NCI-H2196 (cell line): Measurements from ENCODE around the gene MYO5C.

Experiments used
- DNase-seq: peaks from one replicate; lab custom pipeline; 2025; ENCODE audit not compliant: unreplicated experiment; lab: John Stamatoyannopoulos, UW

The MYO5C gene, protein sequence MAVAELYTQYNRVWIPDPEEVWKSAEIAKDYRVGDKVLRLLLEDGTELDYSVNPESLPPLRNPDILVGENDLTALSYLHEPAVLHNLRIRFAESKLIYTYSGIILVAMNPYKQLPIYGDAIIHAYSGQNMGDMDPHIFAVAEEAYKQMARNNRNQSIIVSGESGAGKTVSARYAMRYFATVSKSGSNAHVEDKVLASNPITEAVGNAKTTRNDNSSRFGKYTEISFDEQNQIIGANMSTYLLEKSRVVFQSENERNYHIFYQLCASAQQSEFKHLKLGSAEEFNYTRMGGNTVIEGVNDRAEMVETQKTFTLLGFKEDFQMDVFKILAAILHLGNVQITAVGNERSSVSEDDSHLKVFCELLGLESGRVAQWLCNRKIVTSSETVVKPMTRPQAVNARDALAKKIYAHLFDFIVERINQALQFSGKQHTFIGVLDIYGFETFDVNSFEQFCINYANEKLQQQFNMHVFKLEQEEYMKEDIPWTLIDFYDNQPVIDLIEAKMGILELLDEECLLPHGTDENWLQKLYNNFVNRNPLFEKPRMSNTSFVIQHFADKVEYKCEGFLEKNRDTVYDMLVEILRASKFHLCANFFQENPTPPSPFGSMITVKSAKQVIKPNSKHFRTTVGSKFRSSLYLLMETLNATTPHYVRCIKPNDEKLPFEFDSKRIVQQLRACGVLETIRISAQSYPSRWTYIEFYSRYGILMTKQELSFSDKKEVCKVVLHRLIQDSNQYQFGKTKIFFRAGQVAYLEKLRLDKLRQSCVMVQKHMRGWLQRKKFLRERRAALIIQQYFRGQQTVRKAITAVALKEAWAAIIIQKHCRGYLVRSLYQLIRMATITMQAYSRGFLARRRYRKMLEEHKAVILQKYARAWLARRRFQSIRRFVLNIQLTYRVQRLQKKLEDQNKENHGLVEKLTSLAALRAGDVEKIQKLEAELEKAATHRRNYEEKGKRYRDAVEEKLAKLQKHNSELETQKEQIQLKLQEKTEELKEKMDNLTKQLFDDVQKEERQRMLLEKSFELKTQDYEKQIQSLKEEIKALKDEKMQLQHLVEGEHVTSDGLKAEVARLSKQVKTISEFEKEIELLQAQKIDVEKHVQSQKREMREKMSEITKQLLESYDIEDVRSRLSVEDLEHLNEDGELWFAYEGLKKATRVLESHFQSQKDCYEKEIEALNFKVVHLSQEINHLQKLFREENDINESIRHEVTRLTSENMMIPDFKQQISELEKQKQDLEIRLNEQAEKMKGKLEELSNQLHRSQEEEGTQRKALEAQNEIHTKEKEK (N-terminal part only)

DNA sequence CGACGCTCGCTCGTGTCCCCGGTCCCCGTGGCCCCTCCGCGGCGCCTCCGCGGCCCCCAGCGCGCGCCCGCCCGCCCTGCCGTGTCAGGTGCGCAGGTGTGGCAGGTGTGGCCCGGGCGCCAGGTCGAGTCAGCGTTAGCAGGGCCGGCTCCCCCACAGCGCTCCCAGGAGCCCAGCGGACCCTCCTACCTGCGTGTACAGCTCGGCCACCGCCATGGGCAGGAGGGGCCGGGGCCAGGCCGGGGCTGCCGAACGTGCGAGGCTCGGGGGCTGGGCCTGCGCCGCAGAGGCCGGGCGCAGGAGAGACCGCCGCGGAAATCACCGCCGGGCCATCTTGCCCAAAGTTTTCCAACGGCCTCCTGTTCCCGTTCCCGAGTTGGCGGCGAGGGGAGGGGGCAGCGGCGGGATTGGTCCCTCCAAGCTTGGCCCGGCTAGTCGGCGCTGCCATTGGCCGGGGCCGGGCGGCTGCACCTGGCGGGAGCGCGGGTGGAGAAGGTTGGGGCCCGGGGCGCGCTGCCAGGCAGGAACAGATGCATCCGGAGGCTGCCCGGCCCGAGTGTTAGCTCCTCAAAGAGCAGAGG, at the start of gene MYO5C:
Gene MYO5C, minus strand, starts transcription at position 384 of the 581 bp plus-strand sequence. Its CDS starts 168 bp downstream, at position 216.
- DNase-seq, result peak; percentile 75

DNA sequence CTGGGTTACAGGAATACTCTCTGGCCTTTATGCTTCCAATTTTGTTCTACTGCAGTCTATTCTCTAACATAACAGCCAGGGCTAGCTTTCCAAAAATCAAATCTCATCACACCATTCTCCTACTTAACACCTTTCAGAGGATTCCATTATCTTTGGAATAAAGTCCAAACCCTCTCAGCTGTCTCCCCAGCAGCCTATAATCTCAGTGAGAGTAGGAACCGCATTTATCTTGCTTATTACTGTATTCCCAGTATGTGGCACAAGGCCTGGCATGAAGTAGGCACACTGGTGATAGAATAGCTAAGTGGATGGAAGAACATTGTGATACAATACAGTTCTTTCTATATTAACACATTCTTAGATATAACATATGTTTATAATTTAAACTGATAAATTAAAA, 49.0 kb upstream of the MYO5C start:
- no peak for DNase-seq

DNA sequence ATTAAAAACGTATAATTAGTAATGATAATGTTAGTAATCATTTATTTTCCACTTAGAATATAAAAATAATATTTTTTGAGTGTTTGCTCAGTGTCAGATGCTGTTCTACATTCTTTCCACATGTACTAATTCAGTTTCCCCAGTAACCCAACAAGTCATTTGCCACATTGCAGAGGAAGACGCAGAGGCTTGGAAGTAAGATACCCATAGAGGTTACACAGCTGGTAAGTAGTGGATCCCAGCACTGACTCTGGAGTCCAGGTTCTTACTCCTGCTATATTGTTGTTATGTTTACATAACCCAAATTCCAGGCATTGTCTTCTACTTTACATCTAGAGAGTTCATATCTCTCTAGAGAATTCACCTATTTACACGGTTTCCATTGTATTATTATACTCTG, 48.2 kb upstream of the MYO5C start:
- no peak for DNase-seq

DNA sequence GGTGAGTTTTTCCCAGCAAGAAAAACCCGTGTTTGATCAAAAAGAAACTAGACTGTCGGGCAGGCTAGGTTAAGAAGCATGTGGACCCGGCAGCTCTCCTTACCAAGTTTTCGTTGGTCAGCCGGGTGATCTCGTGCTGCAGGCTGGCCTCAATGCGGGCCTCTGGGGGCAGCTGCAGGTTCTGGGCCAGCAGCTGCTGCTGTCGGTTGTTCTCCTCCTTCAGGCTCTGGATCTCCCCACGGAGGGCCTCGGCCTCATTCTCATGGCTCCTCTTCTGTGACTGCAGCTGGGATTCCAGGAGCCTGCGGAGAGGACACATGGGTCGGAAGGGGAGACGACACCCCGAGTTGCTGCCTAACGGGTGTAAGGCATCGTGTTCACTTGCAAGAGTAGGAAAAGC, 44.5 kb upstream of the MYO5C start:
- no peak for DNase-seq

DNA sequence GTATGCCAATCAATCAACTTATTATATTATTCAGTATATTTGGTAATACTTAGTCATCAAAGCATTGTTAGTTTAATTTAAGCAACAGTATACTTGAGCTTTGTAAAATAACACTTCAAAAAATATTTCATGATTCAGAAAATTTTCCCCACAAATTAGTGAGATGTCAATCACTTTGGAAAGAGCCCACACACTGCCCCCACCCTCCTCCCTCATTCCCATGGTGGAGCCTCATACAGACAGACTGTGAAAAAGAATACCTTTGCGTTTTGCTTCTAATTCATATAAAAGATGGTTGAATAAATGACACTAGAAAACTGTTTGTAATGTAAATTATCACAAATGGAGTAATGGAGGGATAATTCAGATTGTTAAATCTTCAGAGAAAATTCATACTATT, 43.3 kb upstream of the MYO5C start:
- no peak for DNase-seq

DNA sequence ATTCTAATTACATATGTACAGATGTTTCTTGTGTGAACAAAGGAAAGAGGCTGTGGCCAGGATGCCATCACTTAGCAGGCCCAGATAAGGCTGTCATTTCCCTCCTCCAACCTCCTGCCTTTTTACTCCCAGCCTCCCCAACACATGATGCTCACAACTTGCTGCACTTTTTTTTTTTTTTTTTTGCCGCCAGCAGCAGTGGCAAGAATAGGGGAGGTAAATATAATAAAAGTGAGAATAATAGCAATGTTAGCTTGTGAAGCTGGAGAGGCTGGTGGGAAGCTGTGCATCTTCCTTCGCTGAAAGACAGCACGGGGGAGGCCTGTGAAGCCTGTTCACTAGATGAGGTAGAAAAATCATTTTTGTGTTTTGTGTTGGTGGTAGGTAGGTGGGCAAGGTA, 42.5 kb upstream of the MYO5C start:
- DNase-seq, result no peak

DNA sequence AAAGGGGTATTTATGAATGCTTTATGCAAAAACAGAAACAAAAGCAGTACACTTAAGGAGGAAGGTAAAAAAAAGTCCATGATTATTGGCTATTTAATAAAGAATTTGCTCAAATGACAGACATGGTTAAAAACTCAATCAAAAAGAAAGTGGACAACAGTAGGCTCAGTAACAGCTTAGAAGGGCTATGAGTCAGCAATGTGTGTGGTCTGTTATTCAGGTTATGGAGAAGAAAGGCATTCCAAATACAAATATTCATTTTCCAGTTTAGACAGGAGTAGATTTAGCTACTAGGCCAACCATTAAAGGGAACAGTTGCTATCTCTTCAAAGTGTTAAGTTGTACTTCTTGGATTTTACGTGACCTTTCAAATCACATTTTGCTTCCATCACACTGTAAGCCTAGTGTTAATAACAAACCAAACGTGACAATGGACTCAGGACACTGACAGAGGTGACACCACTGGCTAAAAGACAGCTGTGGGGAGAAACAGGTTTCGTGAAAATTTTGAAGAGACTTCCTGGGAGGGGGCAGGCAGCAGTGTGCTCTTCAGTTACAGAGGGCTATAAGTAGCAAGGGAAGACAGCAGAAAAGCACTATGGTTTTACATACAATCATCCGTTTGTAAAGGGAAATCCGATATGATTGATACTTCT, 41.7 kb upstream of the MYO5C start:
- no peak for DNase-seq

DNA sequence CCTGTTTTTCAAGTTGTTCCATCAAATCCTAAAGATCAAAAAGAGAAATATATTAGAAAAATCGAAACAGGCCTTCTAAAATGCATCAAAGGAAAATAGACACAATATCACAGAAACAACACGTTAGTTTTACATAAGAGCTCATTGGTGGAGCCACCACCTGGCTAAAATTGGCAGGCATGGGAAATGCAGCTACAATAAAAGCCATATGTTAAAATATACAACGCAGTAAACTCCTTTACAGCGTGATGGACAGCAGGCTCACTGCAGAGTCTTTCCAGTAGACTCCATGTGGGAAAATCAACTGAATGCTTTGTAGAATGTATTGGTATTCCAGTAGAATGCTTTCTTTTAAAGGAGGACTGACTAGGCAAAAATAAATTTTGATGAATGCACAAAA, 40.9 kb upstream of the MYO5C start:
- DNase-seq, result no peak

DNA sequence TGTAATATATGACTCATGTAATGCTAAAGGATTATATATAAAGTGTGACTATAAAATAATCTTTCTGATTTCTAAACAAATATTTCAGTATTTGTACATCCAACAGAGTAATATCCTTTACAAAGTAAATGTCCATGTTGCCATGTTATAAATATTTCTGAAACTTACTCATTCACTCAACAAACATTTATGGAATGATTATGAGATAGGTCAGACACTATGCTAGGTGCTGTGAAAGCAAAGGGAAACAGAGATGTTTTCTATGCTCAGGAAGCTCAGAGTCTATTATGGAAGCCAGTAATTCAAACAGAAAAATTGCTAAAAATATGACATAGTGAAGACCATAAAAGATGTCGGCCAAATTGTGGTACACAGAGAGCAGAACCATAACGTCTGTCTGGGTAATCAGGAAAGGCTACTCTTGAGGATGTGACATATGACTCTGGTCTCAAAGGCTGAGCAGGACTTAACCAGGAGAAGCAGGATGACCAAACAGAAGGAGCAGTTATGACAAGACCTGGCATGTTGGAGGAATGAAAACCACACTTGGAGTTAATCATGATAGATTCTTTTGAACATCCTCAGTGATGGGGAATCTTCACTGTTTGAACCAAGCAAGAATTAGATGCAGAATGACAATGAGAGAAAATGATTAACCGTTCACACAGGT, 39.0 kb upstream of the MYO5C start:
- DNase-seq, result no peak

DNA sequence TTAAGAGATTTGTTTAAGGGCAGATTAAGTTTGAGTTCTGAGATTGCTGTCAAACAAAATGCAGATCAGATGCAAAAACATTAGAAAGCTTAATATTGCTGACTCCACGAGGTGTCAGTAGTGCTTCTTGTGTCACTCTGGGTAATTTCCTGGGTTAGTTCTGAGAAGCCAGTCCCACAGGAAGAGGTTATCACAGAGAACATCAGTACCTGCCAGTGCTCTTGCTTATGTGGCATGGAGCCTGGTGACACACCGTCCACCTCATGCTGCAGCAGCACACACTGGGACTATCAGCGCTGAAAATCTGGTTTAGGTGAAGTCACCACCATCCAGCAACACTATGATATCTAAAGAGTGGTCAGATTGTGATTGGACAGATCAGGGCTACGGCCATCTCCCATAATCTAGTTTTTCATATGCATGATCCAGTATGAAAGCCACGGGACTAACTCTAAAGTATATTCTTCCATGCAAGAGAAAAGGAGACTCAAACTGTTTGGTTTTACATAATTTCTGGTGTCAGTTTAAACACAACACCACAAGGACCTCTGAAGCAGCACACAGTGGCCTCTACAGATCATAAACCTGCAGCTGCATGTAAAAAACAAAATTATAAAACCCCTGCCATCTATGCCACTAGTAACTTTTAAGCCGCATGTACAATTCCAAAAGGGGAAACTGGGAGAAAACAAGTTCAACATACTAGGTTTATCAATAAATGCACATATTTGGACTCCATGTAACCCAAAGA, 36.1 kb upstream of the MYO5C start:
- peak; percentile 3 for DNase-seq

DNA sequence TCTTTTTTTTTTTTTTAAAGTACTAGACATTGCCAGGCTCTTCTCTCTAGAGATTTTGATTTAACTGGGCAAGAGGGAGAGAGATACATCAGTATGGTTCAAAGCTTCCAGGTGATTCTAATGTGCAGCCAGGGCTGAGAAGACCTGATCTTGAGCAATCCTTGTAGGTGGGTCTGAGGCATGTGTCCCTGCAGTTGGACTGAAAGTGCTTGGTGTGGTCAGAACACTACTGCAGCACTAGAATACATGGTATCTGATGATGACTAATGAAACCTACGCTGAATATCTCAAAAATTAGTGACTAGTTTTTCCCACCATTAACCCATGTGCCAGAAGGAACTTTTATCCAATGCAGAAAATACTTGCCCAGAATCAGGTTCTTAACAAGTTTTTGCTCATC, 34.4 kb upstream of the MYO5C start:
- DNase-seq, result no peak

DNA sequence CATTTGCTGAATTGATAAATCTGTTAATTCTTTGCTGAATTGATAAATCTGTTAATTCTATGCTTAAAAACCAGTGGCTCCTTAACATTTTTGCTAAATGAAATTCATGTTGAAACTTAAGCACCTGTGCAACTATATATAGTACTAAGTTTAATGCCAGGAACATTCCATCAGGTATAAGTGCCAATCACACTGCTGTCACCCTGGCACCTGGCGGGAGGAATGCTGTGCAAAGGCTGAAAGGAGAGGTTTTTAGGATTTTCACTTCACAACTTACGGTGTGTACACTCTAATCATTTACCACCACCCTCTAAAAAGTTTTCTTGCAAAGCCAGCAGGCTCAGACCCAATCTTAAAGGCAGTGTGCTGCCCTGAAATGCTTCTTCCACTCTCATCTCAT, 33.5 kb upstream of the MYO5C start:
- no peak for DNase-seq

DNA sequence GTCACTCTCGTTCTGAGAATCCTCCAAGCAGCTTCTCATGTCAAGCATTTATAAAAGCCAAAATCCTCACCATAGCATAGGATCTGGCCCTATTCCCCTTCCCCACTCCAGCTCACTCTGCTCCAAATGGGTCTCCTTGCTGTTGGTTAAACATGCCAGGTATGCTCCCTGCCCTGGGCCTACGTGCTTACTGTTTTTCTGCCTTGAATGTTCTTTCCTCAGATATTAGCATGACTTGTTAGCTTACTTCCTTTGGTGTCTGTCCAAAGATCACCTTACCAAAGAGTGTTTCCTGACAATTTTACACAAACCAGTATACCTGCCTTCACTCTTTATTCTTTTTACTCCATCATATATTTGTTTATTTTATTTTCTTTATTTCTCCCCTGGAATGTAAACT, 33.1 kb upstream of the MYO5C start:
- DNase-seq, result no peak

DNA sequence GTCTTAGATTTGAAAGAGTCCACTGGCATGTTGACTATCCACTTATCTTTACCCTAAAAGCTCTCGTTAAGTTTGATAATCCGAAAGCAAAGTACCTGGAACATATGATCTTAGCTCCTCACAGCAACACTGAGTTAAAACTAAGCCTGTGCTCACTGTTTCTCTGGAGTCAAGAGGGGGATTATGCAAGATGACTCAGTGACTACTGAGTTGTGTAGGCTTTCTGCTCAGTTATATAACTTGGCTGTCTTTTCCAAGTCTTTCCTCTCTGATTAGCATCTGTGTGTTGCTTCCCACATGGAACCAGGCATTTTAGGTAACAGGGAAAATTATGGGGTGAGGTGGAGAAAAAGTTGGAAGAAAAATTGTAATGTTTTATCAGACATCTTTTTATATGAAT, 31.2 kb upstream of the MYO5C start:
- no peak for DNase-seq

DNA sequence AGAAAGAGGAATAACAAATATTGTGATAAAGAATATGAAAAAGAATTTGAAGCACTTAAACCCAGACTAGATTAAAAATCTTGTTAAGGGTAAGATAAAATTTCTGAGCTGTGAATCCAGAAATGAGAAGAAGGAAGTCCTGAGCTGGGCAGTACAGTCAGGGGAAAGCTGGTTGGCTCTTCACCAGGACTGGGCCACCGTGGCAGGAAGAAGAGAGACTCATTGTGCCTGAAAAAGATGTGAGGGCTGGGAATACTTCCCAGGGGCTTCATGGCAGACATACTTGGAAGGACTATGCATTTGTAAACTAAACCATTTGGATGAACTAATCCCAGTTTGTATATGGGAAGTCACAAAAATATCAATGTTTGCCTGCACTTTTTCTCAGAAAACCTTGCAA, 28.5 kb upstream of the MYO5C start:
- DNase-seq, result no peak

DNA sequence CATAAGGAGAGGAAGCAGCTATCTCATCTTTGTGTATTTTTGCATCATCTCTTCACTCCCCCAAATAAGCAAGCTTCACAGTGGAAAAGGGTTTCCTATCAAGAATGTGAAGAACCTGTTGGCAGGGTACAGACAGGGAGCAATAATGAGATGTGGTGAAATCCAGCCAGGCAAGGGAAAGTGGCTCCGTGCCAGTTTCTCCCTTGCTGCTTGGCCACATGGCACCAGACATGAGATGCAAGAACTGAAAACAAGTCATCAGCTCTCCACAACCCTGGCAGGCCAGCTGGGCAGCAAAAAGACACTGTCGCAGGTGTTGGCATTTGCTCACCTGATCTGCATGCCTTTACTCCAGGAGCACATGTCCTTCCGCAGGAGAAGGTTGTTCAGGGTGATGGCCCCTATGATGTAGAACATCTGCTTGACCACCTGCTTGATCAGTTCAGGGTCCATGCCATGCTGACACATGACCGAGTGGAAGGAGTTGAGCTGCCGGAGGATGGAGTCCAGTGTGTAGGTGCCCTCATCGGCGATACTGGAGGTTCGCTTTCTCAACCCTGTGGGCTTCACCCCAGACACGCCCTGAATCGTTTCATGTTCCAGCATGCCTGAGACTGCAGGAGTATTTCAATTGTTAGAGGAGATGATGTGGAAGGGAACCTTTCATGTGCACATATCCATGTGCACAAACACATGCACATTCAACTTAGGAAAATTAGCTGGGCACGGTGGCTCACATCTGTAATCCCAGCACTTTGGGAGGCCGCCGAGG, 23.3 kb upstream of the MYO5C start:
- DNase-seq, result peak; percentile 32

DNA sequence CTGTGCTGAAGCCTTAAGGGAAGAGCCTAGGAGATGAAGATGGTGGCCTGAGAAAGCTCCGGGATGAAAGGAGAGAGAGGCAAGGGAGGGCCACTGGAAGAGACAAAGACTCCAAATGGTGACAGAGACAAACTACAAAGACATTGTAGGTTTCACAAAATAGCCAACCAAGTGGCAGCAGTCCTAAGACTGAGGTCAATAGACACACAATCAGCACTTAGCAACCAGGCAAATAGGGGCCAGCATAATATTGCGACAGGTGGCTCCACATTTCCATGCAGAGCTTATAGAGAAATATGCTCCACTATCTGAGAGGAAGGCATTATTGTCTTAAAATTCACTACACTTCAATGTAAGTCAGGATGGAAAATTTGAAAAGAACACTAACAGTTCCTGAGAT, 22.1 kb upstream of the MYO5C start:
- no peak for DNase-seq

DNA sequence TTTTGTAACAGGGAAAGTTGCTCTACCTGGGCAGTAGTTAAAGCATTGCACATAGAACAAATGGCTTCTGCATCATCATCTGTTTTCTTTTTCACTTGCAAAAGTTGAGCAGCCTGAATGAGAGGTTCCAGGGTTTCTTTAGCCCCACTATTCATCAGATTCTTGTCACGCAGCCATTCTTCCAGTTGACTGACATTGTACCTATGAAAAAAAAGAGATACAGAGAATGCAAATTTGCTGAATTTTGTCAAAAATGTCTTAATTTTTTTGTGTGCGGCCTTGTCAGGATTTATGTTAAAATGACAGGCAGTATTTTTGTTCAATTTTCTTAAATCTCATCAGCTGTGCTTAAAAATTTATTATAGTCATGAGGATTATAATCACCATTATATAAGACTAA, 21.4 kb upstream of the MYO5C start:
- no peak for DNase-seq

DNA sequence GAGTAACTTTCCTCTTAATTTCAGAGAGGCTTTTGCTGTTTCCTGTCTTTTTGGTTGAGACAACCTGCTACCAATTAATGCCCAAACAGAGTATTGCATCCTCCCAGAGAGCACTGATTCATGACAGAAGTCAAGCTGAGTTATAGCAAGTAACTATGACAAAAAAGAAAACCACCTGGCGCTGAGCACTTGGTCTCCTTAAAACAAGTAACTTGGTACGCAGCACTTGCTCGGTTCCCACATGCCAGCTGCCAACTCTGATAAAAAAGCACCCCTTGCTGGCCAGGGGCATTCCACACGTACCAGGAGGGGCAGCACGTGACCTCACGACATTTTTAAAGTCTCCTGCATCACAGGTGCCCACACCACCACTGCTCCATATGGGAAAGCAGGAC, 13.5 kb upstream of the MYO5C start:
- DNase-seq, result no peak
